K562 treated with DMSO at 1 percent for 48 hours (cell line): ENCODE data around the gene KLHL6. TPM values are rescaled to one million over a fixed set of nuclear protein-coding genes. Genes with fewer than 3 reads are reported as not detected.

Source experiments
- total RNA-seq: library from RNA; unstranded; fragments of 300-600 nt; gene quantifications from 2 replicates; pipeline ENCODE4 v1.2.3, GENCODE V29; 2022; ENCODE audit warnings: low replicate concordance; ENCODE audit errors: extremely low read depth

Gene KLHL6, protein sequence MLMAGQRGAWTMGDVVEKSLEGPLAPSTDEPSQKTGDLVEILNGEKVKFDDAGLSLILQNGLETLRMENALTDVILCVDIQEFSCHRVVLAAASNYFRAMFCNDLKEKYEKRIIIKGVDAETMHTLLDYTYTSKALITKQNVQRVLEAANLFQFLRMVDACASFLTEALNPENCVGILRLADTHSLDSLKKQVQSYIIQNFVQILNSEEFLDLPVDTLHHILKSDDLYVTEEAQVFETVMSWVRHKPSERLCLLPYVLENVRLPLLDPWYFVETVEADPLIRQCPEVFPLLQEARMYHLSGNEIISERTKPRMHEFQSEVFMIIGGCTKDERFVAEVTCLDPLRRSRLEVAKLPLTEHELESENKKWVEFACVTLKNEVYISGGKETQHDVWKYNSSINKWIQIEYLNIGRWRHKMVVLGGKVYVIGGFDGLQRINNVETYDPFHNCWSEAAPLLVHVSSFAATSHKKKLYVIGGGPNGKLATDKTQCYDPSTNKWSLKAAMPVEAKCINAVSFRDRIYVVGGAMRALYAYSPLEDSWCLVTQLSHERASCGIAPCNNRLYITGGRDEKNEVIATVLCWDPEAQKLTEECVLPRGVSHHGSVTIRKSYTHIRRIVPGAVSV
- not detected in 2 replicates for total RNA-seq

DNA sequence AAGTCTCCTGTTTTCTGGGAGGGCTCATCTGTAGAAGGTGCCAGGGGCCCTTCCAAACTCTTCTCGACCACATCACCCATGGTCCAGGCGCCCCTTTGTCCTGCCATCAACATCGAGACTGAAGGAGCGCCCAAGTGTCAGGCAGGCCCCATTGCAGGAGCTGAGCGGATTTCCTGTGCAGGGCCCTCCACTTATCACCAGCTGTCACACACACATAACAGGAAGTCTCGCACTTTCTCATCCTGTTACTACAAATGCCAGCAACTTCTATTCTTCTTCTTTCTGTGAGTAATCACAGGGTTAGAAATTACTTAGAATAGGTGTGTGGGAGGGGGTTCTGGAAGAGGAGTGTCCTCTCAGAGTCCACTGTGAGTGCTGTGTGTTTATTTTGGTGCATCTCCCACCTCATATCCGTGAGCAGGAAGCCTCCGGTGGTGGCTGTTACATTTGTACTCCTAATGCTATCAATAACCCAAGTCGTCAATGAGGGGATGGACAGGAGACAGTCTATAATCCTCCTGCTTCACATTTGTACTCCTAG lies at the start of gene KLHL6:
KLHL6 (minus strand) TSS at position 166 of the 541 bp plus-strand sequence; CDS start at position 113, 53 bp downstream.

Other genes starting within 250 kb of the KLHL6 start
- gene MCF2L2, start 127.1 kb downstream of the KLHL6 start, total RNA-seq: not detected in 2 replicates
- not detected in 2 replicates for gene KLHL24, start 79.9 kb upstream of the KLHL6 start, total RNA-seq
- gene YEATS2, start 142.1 kb upstream of the KLHL6 start, total RNA-seq: not detected in 2 replicates